NCI-H1105 treated with DMSO at 0.1 percent for 48 hours (cell line): Measurements from ENCODE around the gene CAND2.
A peak's percentile ranks its signal among the peaks of the same experiment; 100 is the strongest.
"Not testable (repeated sequence)": the region's sequence is repeated elsewhere in the genome, so short reads cannot be mapped to it uniquely, and the experiment has no call there.

Experiments
- DNase-seq: peaks from one replicate; lab custom pipeline; 2025; lab: John Stamatoyannopoulos, UW

CAND2 gene

DNA sequence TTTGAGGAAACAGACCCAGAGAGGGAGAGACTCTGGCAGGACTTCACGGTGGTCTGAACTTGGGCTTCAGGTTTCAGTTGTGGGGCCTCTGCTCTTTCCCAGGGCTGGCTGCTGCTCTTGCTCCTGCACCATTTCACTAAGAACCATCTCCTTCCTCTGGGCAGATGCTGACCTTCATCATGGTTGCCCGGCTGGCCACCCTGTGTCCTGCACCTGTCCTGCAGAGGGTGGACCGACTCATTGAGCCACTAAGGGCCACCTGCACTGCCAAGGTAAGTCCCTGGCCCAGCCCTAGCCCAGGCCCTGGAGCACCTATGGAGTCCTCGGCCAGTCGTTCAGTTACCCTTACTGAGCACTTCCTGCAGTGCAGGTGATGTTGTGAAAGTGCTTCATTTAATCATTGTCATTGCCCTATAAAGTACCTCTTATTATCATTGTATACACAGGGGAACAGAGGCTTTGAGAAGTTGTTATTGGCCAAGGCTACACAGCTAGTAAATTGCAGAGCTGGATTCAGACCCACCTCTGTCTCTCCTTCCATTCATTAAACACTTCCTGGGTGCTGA lies 34.9 kb downstream of the CAND2 start:
- no peak for DNase-seq

GRCh38 chr3:12832350-12833221 lies 36.1 kb downstream of the CAND2 start:
- DNase-seq, result no peak

- DNase-seq, result no peak
Observed at GRCh38 chr3:12833222-12834161, 37.0 kb downstream of the CAND2 start.

GRCh38 chr3:12835052-12835665 lies 38.7 kb downstream of the CAND2 start:
- DNase-seq, result no peak

DNA sequence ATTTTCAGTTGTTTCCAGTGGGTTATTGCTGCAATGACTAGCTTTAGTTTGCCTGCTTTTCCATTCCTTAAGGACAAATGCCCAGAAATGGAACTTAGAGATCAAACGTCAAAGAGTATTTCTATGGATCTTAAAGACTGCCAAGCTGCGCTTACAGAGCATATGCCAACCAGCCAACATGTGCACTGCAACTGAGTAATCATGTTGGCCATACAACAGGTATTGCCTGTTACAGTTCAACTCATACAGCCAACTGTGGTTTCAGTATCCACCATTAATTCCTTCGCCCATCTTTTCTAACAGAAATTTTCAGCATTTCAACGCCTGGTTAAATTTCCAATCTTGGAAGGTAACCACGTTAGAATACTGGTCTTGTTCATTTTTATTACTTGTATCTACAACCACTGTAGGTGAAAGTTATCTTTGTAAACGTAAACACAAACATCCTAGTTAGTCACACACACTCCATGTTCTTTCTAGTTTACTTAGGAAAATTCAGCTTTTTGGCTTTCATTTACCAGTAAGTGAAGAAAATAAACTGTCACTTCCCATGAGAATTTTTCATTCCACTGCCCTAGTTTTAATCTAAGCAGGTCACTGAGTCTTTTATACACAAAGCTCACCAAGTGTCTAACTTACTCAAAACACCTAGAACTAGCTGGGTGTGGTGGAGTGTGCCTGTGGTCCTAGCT lies 41.0 kb downstream of the CAND2 start:
- DNase-seq, result no peak

DNA sequence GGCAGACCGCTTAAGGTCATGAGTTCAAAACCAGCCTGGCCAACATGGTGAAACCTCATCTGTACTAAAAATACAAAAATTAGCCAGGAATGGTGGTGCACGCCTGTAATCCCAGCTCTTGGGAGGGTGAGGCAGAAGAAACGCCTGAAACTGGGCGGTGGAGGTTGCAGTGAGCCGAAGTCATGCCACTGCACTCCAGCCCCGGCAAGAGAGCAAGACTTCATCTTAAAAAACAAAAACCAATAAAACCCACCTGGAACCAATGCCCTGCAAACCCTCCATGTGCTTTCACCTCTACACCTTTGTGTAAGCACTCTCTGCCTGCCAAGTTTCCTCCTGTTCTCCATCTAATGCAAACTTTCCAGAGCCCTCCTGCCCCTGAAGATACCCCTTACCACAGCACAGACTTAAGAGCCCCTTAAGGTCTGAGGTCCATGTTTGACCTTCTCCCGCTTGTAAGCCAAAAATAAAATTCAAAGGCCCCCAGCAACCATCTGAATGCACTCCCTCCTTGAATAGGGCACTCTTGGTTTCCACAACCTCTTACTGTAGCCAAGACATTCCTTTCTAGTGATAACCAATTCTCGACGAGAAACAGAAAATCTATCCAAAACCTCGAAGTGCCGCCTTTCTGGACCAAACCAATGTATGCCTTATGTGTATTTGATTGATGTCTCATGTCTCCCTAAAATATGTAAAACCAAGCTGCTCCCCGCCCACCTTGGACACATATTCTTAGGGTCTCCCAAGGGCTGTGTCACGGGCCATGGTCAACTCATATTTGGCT lies 41.9 kb downstream of the CAND2 start:
- DNase-seq, result no peak

DNA sequence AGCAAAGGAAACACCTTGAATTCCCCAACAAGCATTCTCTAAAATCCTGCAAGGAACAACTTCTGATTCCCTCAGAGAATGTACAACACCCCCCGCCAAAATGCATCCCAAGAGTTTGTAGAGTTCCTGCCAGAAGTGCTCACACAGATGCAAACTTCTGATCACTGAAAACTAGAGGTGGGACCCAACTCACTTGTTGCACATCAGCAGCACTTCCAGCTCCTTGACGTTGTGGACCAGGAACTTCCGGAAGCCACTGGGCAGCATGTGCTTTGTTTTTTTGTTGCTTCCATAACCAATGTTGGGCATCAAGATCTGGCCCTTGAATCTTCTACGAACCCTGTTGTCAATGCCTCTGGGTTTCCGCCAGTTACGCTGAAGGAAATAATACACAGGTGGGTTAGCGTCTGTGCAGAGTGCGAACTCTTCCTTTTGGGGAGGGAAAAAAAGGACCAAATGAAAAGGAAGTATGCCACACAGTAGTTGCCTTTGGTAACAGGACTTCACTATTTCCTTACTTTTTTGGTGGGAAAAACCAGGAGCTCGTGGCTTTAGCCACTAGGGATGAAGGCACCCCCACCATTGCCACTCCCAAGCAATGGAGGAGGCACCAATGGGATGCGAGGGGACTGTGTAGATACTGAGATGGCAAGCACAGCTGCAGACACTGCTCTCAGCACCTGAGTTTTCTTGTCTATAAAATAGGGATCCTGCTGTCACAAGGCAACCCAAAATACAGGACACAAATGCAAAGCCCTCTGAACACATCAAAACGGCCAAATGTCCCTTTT lies 42.9 kb downstream of the CAND2 start:
- no peak for DNase-seq

DNA sequence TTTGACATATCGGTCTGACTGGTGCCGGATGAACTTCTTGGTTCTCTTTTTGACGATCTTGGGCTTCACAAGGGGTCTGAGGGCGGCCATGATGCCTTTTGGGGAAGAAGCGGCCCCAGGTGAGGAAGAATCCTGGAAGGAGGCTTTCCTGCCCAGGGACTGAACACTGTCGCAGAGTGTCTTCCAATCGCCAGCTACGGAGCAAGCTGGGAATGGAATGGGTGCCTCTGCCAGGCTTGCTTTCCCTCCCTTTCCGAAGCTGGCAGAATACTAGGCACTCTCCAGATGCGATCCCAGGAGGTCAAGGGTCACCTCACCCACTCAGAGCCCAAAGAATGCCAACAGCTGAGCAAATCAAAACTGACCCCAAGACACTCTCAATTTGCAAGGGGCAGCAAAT lies 43.7 kb downstream of the CAND2 start:
- not testable (repeated sequence) for DNase-seq

- no peak for DNase-seq
Observed at GRCh38 chr3:12840591-12841148, 44.2 kb downstream of the CAND2 start.

DNA sequence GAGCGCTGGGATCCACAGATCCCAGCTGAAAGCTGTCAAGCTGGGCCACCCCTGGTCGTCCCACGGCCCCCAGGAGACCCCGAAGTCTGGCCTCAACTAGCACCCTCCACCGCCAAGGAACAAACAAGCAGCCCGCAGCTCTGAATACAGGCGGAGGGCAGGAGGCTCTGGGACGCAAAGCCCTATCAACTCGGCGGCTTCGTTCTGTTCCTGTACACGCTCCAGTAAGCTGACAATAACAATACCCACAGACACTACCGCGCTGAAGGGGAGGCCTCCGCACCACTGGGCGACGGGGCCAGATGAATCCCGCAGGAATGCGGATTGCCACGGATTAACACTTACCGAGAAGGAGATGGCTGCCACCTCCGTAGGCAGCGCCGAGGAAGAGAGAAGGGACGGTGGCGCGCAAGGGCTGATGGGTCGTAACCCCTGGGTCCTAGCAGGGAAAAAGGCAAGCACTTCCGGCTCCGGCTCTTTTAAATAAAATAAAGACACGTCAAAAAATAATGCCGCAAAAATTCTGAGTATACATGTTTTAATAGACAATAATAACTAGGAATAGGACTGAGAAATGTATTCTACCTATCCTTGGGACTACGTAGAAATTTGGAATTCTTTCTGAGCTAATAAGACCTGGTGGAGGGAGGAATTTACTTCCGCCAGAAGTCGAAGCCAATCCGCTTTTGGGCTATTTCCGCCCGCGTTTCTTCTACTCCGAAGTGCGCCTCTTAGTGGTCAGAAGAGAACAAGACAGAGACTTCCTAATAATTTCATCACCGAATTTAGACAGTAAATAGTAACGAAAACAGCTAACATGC lies 44.9 kb downstream of the CAND2 start, which contains the start of gene RPL32:
TSS of gene RPL32 (minus strand) at position 417 of the 821 bp plus-strand sequence. CDS start 1,328 bp downstream, outside the sequence.
- peak; percentile 89 for DNase-seq

- no peak for DNase-seq
Observed at GRCh38 chr3:12841970-12842328, 45.5 kb downstream of the CAND2 start.

DNA sequence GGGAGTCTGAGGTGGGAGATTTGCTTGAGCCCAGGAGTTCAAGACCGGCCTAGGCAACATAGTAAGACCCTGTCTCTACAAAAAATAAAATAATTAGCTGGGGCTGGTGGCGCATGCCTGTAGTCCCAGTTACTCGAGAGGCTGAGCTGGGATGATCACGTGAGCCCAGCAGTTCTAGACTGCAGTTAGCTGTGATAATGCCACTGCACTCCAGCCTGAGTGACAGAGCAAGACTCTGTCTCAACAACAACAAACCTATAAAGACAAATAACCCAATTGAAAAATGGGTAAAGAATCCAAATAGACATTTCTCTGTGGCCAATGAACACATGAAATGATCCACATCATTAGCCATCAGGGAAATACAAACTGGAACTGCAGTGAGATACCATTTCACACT lies 46.0 kb downstream of the CAND2 start:
- no peak for DNase-seq

- no peak for DNase-seq
Observed at GRCh38 chr3:12845811-12846210, 49.3 kb downstream of the CAND2 start.

DNA sequence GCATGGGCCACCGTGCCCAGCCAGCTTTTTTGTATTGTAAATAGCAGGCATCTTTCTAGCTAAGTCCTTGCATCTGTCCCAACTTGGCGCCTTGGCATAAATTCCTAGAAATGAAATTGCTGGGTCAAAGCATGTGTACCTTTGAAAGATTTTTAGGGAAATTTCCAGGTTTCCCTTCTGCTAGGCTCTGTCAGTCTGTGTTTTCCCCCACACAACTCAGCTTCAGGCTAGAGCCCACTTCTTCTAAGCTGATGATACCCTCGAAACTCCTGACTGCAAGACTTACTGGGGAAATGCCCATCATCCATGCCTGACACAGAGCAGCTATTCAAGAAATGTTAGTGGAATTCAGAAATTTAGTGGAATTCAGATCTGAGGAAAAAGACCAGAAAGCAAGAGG lies 55.7 kb downstream of the CAND2 start:
- no peak for DNase-seq

- not testable (repeated sequence) for DNase-seq
Observed at GRCh38 chr3:12853847-12854246, 57.4 kb downstream of the CAND2 start.

DNA sequence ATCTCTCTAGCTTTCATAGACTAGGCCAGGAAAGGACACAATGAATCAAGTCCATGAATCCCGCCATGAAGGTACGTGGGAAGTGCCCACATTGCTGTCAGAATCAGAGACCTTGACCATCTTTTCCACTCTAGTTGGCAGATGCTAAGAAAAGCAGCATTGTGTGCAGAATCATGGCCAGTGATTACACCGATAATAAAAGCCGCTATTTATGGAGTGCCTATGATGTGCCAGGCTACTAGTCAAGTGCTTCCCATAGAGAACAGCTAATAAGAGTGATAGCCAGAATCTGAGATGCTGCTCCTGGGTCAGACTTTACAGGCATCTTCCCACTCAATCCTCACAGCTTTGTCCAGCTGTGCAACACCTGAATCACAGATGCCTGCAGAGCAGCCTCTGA lies 58.1 kb downstream of the CAND2 start:
- DNase-seq, result no peak

DNA sequence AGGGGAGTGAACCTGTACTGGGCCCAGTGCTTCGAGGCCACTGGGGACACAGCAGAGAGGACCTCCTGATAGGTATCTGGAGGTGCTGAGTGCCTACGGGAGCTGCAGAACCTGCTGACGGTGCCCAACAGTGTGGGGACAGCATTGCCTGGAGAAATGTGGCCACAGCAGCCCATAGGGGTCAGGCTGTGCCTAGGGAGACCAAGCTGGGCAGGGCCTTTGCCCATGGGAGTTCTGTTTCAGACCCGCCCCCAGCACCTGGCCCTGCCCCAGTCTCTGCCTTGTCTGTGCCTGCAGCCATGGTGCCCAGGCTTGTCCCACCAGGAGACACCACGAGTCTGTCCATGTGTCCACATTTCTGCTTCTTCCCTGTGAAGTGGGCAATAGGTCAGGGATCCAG lies 60.1 kb downstream of the CAND2 start:
- no peak for DNase-seq

DNA sequence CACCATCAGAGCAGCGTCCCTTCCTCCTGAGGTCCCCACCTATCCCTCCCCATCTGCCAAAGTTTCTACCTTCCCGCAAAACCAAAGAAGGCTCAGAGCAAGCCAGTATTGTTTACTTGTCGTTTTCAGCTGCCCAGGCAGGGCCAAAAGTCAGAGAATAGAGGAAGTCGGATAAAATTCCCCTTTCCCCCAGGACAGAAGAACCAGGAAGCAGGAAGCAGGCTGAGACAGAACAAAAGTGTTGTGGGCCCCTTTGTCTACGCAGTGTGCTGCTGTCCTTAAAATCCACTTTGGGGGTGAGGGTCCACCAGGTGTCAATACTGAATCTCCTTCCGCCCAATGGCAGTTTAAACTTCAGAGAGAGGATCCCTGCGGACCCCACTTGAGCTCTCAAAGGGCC lies 63.4 kb downstream of the CAND2 start:
- DNase-seq, result no peak

- no peak for DNase-seq
Observed at GRCh38 chr3:12861611-12862010, 65.1 kb downstream of the CAND2 start.
